GM21737 (cell line): Measurements from ENCODE around the gene FAM219B.
A peak's percentile ranks its signal among the peaks of the same experiment; 100 is the strongest.

Experiments
- ATAC-seq: cut with Tn5 transposase; IDR thresholded peaks from one replicate; pipeline ENCODE4 v1.9.1; 2021; ENCODE audit warnings: mild to moderate bottlenecking, moderate library complexity; ENCODE audit not compliant: unreplicated experiment

The FAM219B gene

DNA sequence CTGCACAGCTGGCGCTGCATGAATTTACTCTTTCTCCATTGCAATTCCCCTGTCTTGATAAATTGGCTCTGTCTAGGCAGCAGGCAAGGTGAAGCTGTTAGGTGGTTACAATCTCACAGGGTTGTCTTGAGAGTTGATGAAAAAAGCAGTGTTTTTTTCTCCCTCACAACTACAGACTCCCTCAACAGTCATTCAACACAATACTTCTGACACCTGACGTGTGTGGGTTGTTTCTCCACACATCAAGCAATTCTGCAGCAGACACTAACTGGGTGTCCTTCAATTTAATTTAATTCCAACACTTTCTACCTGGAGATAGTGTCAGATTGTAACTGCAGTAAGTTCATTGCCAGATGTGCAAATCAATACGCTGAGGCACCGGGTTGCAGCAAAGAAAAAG lies 28.4 kb downstream of the FAM219B start:
- ATAC-seq = no peak

DNA sequence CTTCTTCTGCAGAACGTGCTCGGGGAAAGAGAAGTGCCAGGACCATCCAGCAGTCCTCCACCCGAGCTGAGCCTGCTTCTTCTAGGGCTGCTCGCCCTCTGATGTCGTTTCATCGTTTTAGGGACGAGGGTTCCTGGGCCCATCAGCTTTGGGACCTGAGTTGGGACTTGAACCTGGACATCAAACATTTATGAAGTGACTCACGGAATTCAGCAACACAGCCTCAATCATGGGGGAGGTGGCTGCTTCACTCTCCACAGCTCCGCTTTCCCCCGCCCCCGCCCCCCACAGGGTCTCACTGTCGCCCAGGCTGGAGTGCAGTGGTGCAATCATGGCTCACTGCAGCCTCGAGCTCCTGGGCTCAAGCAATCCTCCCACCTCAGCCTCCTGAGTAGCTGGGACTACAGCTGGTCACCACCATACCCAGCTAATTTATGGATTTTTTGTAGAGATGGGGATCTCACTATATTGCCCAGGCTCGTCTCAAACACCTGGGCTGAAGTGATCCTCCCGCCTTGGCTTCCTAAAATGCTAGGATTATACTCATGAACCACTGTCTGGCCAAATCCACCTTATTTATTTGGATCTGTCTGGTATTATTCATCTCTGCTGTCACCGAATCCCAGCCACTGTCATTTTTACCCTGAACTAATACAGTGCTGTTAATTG lies 32.8 kb downstream of the FAM219B start:
- no peak for ATAC-seq

DNA sequence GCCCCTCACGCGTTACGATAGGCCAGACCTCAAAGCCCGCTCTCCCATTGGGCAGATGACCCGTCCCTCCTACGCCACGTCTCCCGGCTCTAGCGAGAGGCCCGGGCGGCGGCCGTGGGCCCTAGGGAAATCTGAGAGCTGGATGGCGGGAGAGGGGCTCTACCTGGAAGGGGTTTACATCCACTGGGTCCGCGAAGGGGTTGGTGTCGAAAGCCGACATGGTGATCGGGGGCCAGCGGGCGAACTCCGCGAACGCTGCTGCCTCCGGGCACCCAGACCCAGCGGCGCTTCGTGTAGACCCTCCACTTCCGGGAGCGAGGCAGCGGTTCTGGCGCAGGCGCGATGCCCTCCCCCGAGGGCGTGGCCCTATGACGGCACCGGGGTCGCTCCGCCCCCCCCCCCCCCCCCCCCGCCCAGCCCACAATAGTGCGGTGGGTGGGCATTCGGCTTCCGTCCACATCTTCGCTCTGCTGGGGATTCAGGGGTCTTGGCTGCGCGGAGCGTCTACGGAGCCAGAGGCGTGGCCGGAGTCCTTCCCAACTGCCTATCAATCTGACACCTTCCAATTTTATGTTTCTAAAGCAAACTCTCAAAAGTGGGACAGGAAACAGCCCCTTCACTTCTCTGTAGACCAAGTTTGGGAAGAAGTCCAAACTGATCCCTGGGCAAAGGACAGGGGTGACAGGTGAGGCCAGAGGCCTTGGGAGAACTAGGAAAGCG lies 33.5 kb downstream of the FAM219B start, which contains the start of gene SCAMP2:
TSS of gene SCAMP2 (minus strand) at position 330 of the 720 bp plus-strand sequence. CDS start at position 220, 110 bp downstream.
- ATAC-seq = peak; percentile 80

DNA sequence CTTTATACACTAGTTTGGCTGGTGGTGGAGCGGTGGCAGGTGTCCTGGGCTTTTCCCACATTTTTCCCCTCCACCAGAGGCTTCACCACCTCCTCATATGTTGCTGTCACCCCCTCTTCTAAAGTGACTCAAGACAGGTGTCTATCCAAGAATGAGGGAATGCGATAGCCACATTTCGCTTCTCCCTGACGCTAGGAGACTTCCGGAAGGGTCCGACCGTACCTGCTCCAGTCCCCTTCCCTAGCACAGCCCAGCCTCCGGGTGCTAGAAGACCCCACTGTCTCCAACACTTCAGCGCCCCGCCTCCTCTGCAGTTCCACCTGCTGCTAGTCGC lies 34.0 kb downstream of the FAM219B start:
- ATAC-seq = no peak

DNA sequence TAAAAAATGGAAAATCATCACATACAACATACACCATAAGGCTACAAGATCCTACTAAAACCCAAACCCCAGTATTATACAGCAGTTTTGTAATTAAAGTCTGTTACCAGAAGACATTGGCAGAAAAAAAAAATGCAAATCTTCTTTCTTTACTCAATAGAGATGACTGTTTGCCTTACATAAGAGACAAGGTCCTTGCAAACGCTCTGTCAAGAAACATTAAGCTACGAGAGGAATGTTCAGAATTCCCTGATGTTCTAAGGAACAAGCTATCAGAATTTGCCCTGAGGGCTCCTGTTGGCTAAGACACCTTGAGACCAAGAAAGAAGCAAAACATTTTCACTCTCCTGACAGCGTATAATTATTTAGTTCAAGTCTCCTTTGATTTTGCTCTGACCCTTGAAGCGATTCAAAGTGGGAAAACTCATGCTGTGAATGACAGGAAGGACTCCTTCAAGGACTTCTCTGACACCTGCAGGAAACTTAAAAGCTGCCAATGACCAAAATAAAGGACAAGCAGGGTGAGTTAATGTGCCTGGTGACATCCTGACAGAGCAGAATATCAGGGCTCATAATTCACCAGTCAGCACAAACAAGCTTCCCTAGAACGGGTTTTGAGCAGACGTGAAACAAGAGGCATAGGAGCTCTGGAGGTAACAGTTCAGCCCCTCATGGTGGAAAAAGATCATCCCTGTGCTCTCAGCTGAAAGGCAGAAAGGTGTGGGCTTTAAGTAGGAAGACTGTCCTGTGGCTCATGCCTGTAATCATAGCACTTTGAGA lies 36.0 kb downstream of the FAM219B start:
- ATAC-seq = no peak

DNA sequence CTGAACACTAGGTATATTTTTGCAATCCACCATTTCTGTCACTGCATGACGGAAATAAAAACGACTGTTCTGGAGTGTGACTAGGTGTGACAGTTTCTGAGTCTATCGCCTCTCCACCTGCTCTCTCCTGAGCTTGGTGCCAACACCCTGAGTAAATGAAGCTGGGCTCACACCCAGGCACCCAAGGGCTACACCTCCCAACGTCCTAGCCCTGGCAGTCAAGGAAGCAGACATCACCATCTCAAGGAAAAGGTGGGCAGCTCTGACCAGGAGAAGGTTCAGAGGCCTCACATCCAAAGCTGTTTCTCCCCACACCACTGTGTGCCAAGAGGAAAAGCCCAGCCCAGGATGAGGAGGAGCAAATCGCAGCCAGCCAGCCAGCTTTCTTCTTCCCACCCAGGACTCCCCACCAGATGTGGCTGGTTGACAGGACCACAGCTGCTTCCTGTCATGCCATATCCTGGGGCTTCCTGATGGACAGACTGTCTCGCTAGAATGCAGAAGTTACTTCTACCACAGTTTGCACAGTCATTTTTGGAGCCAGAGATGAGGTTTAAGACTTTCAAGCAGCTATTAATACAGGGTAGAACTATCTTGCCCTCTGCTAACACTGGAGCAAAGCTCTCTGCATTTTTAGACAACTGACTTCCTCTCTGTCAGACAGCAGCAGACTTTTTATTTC lies 36.8 kb downstream of the FAM219B start:
- ATAC-seq = peak; percentile 48

DNA sequence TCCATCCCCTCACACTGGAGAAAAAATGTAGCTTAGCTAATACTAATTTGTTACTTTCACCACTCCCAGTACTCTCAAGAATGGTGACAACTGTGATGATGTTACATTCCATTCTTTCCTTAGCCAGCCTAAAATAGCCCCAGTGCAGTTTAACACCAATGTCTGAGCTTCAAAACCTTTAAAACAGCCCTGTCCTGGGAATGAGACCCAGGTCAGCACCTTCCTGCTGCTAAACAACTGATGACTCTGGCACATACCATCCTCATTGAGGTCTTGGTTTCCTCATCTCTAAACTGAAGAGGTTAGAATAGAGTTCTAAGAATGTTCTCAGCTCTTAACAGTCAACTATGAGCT lies 37.3 kb downstream of the FAM219B start:
- no peak for ATAC-seq

DNA sequence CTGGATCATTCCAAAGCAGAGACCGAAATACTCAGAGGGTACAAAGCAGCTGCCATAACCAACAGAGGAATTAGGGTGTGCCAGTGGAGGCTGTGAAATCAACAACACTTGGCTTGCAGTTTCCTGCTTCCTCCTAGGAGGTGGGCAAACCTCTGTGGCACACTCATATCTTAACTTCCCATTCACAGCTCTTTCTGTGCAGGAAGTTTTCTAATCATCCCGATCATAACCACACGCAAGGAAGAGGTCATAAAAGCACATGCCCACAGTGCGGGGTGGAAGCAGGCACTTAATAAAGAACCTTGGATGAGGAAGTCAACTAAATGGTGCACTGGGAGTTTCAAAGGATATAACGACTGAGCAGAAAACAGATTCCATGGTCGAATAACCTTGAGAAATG lies 38.6 kb downstream of the FAM219B start:
- ATAC-seq = no peak

DNA sequence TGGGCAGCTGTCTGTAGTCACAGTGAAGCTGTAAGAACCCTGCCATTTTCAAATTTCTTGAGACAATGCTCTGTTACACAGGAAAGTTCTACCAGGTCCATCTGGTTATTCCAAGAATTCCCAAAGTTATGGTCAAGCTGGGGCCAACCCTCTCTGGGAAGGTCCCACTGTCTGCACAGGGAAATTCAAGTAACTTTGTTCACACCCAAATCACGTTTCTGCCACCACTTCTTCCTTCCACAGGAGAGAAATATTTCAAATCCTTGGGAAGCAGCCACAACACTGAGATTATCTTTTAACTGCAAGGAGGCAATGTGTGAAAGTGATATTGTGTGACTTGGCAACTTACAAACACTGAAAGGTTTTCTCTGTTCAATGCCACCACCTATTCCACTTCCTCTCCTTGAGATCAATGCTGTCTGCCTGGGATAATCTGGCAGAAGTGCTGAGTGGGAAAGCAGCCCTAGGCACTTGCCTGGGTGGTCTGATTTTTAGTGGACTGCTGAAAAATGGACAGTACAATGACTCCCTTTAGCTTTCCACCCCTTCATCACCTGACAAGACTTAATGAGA lies 39.1 kb downstream of the FAM219B start:
- ATAC-seq = no peak

DNA sequence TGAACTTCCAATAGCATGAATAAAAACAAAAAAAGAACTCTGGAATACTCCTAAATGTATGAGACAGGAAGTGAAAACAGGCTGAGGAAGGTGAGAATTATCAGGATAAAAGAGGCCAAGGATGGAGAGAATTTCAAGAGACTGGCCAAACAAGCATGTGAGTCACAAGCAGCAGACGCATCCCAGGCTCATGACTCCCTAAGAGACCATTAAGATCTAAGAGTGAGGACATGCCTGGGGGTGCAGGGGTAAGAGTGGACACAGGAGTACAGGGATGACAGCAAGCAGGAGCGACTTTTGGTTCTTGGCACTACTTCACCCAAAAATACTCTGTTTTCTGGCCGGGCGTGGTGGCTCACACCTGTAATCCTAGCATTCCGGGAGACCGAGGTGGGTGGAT lies 40.6 kb downstream of the FAM219B start:
- ATAC-seq = no peak

DNA sequence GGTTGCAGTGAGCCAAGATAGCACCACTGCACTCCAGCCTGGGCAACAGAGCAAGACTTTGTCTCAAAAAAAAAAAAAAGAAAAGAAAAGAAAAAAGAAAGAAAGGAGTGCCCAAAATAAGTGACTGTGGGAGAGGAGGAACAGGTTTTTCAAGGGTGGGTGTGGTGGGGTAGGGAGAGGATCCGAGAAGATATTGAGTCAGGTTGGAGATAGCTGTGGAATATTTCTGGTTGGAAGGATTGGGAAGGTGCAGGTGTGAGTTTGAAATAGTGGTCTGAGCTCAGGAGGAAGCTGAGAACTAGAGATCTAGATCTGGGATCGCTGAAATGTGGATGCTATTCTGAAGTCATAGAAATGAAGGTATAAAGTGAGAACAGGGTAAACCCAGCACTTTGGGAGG lies 41.3 kb downstream of the FAM219B start:
- no peak for ATAC-seq

DNA sequence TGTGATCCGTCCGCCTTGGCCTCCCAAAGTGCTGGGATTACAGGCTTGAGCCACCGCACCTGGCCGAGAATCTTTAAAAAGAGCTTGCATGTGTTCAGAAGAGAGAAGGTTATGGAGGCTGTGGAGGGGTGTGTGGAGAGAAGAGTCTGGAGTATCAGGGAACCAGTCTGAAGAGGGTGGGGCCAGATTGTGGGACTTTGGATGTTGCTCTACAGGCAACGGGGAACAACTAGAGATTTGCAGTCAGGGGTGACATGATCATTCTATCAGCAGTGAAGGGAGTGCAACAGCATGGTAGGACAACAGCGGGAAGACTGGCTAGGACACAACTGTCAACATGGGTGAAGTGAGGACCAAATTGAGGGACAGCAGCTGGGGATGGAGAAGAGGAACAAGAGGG lies 42.4 kb downstream of the FAM219B start:
- ATAC-seq = no peak

DNA sequence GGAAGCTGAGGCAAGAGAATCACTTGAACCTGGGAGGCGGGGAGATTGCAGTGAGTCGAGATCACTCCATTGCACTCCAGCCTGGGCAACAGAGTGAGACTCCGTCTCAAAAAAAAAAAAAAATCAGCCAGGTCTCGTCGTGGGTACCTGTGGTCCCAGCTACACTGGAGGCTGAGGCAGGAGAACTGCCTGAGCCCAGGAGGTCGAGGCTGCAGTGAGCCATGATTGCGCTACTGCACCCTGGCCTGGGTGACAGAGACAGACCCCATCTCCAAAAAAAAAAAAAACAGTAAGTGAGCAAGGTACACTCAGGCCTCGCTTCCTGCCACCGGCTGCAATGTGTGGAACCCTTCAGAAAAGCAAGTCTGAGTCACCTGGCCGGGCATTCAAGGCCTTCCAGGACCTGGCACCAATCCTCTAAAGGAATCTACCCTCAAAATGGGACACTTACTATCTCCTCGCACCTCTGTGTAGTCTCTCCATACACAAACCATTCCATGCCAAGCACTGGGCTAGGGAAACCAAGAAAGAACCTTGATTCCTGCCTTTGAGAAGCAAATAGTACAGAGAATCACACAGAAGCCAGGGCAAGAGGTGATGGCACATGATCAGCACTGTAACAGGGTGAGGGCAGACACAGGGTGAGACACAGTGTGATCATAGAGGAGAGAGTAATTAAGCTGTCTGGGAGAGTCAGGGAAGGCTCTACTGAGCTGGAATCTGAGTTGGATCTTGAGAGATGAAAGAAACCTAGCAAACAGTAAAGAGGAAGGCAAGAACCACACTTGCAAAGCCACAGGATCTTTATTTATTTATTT lies 43.2 kb downstream of the FAM219B start:
- no peak for ATAC-seq

DNA sequence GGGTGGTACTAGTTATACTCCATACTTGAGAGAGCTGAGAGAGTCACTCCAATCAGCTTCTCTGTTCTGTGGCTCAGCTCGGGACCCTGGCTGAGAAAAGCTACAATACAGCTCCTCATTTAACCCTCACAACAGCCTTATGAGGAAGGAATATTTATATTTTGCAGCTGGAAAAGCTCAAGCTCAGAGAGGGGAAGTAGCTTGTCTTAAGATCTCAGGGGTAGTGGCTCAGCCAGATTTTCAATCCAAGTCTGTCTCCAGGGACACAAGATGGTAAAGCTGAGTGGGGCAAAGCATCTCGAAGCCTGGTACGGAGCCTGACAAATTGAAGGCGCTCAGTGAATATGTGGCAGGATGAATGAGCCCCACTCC lies 48.3 kb downstream of the FAM219B start:
- ATAC-seq = no peak

DNA sequence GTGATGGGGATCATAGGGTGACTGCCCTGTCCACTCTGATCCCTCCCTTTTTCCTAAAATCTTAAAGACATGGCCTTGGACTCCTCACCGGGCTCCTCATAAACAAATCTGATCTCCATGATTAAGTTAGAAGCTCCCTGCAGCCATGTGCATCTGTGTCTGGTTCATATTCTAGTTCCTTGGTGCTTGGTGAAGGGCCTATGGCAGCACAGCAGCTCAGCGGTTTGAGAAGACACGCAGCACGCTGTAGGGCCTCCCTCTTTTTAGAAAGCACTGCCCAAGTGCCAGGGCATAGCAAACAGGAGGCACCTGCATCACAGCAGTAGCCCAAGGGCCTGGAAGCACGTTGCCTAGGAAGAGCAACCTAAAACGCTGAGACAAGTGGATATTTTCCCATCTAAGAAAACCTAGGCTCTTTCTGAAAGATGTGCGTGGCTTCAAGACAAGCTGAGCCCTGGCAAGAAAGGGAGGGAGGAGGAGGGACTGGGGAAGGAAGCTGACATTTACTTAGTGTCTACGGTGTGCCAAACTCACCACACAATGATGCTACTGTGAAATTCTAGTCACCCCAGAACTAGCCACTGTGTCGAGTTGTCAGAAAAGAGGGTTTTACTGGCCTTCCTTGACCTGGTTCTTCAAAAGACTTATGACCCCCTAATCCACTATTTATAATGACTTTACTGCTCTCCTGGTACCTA lies 48.8 kb downstream of the FAM219B start:
- peak; percentile 6 for ATAC-seq

DNA sequence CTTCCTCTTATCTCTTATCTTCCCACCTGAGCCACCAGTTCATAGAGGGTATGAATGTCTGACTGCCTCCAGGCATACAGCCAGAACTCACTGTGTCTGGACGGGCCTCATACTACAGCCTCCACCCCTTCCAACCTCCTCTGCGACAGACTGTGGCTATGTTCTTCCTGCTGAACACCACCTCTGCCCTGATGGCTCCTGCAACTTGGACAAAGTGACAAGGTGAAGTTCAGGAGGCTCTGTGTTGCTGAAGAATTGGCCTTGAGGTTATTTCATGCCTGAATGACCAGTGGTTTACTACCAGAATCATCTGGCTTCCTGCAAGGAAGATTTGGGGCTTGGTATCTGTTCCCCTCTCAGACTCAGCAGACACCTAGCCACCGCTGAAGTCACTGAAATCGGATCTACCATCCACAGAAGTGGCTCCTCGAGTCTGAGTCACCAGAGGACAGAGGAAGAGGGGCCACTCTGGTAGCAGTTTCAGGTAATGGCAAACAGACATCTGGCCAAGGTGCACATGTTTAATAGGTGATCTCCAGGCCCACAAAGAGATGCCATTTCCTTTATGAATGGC lies 49.5 kb downstream of the FAM219B start:
- ATAC-seq = peak; percentile 75

DNA sequence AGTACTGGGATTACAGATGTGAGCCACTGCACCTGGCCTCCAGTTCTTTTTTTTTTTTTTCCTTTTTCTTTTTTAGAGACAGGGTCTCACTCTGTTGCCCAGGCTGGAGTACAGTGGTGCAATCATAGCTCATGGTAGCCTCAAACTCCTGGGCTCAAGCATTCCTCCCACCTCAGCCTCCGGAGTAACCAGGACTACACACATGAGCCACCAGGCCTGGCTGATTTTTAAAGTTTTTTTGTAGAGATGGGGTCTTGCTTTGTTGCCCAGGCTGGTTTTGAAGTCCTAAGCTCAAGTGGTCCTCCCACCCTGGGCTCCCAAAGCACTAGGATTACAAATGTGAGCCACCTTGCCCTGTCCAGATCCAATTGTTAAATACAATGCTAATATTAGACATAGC lies 50.1 kb downstream of the FAM219B start:
- no peak for ATAC-seq

DNA sequence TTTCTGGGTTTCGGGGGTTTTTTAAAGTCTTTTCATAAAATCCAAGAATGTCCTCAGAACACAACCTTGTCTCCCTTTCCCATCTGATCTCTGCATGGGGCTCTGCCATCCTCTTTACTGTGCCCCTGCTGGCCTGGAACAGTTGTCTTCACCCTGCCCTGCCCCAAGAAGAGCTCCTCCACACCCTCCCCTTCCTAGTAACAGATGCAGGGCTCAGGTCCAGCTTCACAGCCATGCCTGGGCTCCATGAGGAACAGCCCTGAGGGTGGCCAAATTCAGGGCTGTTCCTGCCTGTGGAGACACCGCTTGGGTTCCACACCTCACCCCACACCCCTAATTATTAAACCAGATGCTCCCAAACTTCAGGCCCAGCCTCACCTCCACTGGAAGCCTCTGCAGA lies 50.8 kb downstream of the FAM219B start:
- no peak for ATAC-seq

DNA sequence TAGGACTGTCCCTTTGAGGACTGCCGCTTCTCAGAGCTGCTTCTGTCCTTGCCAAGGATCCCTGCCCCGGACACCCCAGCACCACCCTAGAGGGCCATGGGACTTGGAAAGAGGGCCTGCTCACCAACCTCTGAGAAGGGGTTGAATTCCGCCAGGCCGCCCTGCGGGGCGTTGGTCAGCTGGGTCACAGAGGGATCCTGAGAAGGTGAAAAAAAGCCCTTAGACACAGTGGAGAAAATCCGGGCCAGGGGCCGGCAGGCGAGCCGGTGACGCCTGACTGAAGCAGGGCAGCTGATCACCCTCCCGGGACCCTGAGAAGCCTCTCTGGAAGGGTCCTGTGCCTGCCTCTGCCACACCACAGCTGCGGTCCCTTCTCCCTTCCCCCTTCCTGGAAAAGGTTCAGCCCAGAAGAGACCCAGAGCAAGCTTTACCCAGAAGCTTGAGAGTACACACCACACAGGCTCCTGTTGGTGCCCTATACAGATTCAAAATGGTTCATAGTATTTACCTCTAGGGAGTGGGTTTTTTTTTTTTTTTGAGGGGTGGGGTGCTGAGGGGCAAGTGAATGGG lies 52.1 kb downstream of the FAM219B start:
- no peak for ATAC-seq
